HG03135 (cell line): ENCODE data around the gene TTC6.

ENCODE experiments used
- ATAC-seq: cut with Tn5 transposase; IDR thresholded peaks from one replicate; pipeline ENCODE4 v1.9.1; 2021; ENCODE audit warnings: mild to moderate bottlenecking, moderate library complexity; ENCODE audit not compliant: unreplicated experiment

The TTC6 gene

DNA sequence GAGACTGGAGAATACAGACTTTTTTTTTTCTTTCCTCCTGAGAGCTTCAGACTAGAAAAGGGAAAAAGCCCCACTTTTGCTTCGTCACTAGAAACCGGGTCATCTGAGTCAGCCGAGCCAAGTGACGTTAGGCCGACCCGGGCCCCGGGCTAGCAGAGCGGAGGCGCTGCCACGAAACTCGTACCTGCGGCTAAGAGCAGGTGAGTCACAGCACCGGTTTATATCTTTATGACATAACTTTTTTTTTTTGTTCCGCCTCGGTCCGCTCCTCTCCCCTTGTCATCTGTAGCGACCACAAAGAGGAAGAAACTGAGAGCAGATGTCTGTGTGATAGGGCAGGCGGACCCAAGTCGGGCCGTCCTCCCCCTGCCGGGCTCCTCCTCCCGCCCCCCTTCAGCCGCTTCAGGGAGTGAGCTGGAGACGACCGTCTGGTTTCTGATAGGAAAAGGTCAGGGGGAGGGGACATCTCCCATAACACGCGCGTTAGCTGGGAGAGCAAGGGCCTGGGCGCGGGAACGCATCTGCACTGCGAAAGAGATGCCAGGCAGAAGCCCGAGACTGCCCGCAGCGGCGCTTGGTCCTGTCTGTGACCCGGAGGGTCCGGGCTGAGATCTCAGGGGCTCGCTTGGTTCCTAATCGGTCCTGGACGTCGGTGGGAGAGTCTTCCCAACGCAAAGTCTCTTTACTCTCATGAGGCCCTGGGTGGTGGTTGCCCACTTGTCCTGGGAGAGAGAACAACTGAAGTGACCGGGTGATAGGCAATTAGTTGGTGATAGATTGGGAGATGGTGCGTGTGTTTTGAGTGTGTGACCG lies 586 bp downstream of the TTC6 start:
- ATAC-seq = peak; percentile 62

GRCh38 chr14:37596790-37597472 lies 1.5 kb downstream of the TTC6 start:
- ATAC-seq = no peak

DNA sequence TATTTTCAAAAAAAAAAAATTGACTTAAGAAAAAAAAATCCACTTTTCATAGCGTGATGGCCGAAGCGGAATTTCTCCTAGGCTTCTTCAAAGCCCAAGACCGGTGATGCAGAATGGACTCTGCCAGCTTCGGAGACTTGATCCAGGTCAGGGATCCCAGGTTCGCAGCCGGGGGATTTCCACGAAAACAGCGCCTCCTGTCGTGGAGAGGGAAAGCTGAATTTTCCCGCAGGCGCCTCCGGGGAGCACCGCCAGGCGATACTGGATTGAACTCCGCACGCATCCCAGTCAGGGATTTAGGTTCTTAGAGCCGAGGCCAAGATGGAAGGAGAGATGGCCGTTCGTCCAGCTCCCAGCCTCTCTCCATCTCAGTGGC lies 2.1 kb downstream of the TTC6 start:
- no peak for ATAC-seq

GRCh38 chr14:37597914-37598746 lies 2.7 kb downstream of the TTC6 start:
- no peak for ATAC-seq

GRCh38 chr14:37598747-37599506 lies 3.5 kb downstream of the TTC6 start:
- ATAC-seq = no peak

- no peak for ATAC-seq
These were observed 4.3 kb downstream of the TTC6 start for GRCh38 chr14:37599507-37600368.

DNA sequence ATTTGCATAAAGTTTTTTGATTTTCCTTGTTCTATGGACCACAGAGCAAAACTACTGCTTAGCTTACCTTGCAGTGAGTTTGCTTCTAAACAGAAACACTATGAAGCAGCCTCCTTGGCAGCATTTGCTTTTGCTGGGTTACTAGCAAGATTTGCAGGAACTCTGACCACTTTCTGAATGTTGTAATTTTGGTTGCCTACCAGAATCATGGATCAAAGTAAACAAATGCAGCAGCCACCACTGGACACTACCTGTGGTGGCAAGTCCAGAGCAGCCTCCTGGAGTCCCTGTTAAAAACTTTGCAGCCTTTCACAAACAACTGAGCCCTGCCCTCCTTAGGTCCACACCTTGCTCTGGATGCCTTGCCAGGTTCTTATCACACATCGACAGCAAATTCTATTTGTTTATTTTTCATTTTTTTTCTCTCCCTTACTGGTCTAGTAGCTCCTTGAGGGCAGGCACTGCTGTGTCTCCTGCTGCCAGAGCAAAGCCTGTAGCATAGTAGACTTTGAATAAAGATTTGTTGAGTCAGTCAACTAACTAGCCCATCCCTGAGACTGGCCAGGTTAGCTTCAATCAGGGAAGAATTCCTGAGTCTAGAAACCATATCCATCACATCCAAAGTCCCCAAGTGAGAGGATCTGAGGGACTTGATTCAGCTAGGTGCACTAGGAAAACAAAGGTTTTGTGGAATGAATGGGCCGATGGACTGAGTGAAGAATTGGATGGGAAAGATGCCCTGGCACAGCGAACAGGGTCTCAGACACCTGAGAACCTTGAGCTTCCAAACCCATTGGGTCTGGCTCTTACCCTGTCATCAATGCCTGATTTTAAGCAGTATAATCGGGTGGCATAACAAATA lies 5.7 kb downstream of the TTC6 start:
- no peak for ATAC-seq

DNA sequence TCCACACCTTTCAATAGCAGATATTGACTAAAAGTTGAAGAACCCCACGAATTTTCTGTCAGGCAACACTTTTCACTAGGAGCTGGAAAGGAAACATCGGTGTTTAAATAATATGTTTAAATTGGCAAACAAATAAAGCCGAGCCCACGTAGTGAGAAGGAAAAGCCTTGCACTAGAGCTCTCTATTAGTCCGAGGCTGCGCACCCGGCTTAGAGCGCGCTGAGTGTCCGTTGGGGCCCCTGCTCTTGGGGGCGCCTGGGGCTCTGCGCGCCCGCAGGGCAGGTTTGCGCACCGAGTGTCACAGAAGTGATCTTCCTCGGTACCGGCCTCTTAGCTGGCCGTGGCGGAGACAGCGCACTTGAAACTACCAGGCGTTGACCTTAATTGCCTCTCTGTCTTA lies 6.4 kb downstream of the TTC6 start:
- no peak for ATAC-seq

DNA sequence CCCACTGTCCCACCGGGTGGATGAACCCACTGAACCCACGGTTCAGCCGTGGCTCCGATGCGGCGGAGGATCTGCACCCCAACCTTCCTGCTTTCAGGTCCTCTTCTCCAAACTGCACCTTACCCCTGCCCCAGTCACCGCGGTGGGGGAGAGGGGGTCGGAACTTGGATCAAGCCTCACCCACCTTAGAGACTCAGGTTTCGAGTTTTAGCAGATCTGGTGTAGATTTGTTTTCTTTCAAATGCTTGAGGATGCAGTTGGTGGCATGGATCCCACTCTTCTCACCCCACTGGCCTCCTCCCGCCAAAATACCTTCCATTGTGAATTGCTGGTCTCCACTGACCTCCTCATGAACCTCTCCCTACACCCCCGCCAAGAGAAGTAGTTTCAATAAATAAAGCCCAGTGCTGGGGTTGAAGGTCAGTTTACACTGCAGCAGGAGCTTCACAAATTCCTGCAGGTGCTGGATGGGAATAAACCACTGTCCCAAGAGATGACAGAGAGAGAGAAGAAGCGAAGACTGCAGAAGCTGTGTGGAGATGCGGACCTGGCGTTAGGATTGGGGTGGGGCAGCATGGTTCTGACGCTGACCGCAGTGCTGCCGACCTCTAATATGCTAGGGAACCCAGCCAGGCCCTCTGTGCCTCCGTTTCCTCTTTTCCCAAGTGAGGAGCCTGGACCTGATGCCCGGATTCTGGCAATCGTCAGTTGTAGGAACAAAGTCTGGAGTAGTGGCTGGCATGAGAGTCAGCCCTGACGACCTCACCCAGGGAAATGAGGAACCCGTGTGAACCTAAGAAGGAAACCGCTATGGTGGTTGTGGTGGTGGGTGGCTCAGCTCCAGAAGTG lies 7.4 kb downstream of the TTC6 start:
- ATAC-seq = no peak

DNA sequence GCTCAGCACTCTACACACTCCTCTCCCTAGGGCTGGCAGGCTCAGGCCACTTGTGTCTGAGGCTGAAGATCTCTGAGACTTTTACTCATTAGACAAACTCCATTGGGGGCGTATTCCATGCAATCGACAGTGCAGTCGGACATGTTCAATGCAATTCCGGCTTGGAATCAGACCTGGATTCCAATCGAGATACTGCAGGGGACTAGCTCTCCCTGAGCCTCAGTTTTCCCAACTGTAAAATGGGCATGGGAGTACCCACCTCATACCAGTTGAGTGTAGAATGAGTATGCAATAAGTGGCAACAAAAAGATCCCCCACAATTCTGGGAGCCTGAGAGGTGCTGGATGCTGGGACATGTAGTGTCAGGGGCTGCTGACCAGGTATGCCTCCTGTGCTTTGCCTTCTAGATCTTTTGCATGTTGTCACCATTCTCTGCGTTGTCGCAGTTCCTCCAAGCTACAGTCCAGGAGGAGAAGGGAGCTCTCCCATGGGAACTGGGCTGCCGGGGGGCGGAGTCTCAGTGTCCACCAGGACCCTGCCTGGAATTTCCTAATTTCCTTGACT lies 8.3 kb downstream of the TTC6 start:
- ATAC-seq = no peak

- no peak for ATAC-seq
These were observed 11.2 kb downstream of the TTC6 start for GRCh38 chr14:37606678-37607077.

DNA sequence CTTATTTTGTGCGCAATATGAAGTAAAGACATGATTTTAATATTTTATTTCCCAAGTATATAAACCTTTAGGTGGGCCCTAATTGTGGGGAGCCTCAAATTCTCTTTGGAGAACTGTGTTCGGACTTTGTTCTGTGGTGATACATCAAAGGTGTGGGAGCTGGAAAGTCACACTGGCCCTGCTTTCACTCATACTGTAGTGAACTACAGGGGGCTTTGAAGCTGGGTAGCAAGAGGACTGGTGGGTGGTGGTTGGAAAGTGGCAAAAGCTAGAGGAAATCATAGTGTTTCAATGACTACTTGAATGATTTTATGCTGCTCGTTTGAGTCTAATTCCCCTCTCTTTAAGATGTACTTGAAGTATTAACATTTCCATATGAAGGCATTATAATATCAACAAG lies 13.2 kb downstream of the TTC6 start:
- ATAC-seq = no peak

GRCh38 chr14:37610945-37611523 lies 15.6 kb downstream of the TTC6 start:
- ATAC-seq = no peak

DNA sequence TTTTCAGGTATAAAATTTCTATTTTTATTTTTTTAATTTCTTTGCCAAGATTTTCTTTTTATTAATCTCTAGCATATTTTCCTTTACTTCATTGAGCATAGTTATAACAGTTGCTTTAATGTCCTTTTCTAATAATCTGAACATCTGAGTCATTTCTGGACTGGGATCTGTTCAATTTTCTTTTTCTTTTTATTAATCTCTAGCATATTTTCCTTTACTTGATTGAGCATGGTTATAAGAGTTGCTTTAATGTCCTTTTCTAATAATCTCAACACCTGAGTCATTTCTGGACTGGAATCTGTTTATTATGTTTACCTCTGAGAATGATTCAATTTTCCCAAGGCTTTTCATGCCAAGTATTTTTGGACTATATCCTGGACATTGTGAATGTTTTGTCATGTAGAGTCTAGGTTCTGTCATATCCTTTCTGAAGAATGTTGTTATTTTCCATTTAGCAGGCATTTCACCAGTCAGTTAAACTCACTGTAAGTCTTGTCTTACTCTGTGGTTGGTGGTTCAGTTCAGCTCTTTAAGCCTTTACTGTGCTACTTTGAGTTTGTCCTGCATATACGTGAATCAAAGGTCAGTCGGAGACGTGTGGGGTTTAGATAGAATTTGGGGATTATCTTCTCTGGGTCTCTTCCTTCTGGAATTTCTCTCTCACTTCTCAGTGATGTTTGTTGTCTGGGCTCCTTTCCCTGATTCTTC lies 20.3 kb downstream of the TTC6 start:
- ATAC-seq = no peak

GRCh38 chr14:37616853-37617252 lies 21.4 kb downstream of the TTC6 start:
- ATAC-seq = no peak

GRCh38 chr14:37617864-37618365 lies 22.5 kb downstream of the TTC6 start:
- ATAC-seq = no peak
